SU-DHL-6 (cell line): ENCODE measurements around the gene RNASEH2C.

Experiments used
- CTCF ChIP-seq: fragments of 200-600 bp; sonication (generic); IDR thresholded peaks from one replicate; pipeline ENCODE4 v1.5.1; 2017; ENCODE audit warnings: antibody characterized with exemption, mild to moderate bottlenecking, low read length, moderate library complexity; ENCODE audit not compliant: insufficient read depth, poor library complexity, severe bottlenecking
- EZH2phosphoT487 ChIP-seq: fragments of 200-600 bp; sonication (generic), shearing (Covaris generic); conservative IDR thresholded peaks from 2 replicates; pipeline ENCODE4 v1.6.1; 2018; ENCODE audit warnings: mild to moderate bottlenecking, antibody characterized with exemption, low read length, moderate library complexity, mixed read lengths

DNA sequence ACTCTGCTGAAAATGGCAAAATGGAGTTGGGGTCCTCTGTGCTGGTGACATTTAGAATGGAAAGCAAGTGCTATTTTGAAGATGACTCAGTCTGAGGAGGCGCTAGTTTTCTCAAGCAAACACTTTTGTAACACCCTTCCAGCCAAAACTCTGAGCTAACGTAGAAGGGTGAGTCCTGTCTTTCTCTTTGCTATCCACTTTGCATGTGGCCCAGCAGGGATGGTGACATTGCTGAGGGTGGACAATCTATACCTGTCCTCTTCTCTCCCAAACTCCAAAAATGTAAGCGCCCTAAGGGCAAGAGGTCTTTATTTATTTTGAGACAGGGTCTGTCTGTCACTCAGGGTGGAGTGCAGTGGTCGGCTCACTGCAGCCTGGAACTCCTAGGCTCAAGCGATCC lies 12.1 kb downstream of the RNASEH2C start:
- TF ChIP-seq CTCF (no peak), EZH2phosphoT487 (no peak)
